ENCODE measurements around the gene BNIP2. TPM values are rescaled to one million over a fixed set of nuclear protein-coding genes. Genes with fewer than 3 reads are reported as not detected.

Gene BNIP2
- total RNA-seq, 1 donor from 2014 or later: 70.2 TPM

- H3K27me3 Mint-ChIP-seq (ENCODE audit: unreplicated experiment): no peaks in the 10 kb centered on the region
- DNase-seq: no peak
- no peak for TF ChIP-seq CTCF (IDR thresholded peaks at IDR 0.05; ENCODE audit: partially characterized antibody, unreplicated experiment)
- no peaks in the 10 kb centered on the region for H3K36me3 Mint-ChIP-seq (ENCODE audit: unreplicated experiment)
- H3K9me3 Mint-ChIP-seq (ENCODE audit: unreplicated experiment): peaks cover 2% of the 10 kb centered on the region
- H3K4me1 Mint-ChIP-seq (ENCODE audit: low read depth, unreplicated experiment): no peaks in the 10 kb centered on the region
- no peak overlapping the region for H3K4me3 Mint-ChIP-seq (ENCODE audit: unreplicated experiment)
- peak overlapping the region; percentile 62 for H3K27ac Mint-ChIP-seq (ENCODE audit: unreplicated experiment)
Measured at GRCh38 chr15:59711451-59712243, 22.5 kb upstream of the BNIP2 start.

GRCh38 chr15:59707619-59708018 is 18.5 kb upstream of the BNIP2 start:
- TF ChIP-seq CTCF (IDR thresholded peaks at IDR 0.05; ENCODE audit: partially characterized antibody, unreplicated experiment): no peak
- Mint-ChIP-seq H3K9me3 (ENCODE audit: unreplicated experiment) (peaks cover 2% of the 10 kb centered on the region), H3K27me3 (ENCODE audit: unreplicated experiment) (no peaks in the 10 kb centered on the region), H3K4me3 (ENCODE audit: unreplicated experiment) (no peak overlapping the region), H3K27ac (ENCODE audit: unreplicated experiment) (no peak overlapping the region), H3K36me3 (ENCODE audit: unreplicated experiment) (no peaks in the 10 kb centered on the region), H3K4me1 (ENCODE audit: low read depth, unreplicated experiment) (no peaks in the 10 kb centered on the region)
- no peak for DNase-seq

- Mint-ChIP-seq H3K36me3 (ENCODE audit: unreplicated experiment) (no peaks in the 10 kb centered on the region), H3K27ac (ENCODE audit: unreplicated experiment) (no peak overlapping the region), H3K4me1 (ENCODE audit: low read depth, unreplicated experiment) (no peaks in the 10 kb centered on the region), H3K4me3 (ENCODE audit: unreplicated experiment) (no peak overlapping the region), H3K9me3 (ENCODE audit: unreplicated experiment) (no peaks in the 10 kb centered on the region), H3K27me3 (ENCODE audit: unreplicated experiment) (no peaks in the 10 kb centered on the region)
- TF ChIP-seq CTCF (IDR thresholded peaks at IDR 0.05; ENCODE audit: partially characterized antibody, unreplicated experiment): no peak
- DNase-seq: no peak
Measured at GRCh38 chr15:59703979-59704796, 15.1 kb upstream of the BNIP2 start.

- Mint-ChIP-seq H3K27ac (ENCODE audit: unreplicated experiment) (no peak overlapping the region), H3K27me3 (ENCODE audit: unreplicated experiment) (no peaks in the 10 kb centered on the region), H3K4me1 (ENCODE audit: low read depth, unreplicated experiment) (no peaks in the 10 kb centered on the region), H3K4me3 (ENCODE audit: unreplicated experiment) (no peak overlapping the region), H3K36me3 (ENCODE audit: unreplicated experiment) (no peaks in the 10 kb centered on the region), H3K9me3 (ENCODE audit: unreplicated experiment) (no peaks in the 10 kb centered on the region)
- TF ChIP-seq CTCF (IDR thresholded peaks at IDR 0.05; ENCODE audit: partially characterized antibody, unreplicated experiment): no peak
- no peak for DNase-seq
Measured at GRCh38 chr15:59702351-59702750, 13.2 kb upstream of the BNIP2 start.

- TF ChIP-seq CTCF (IDR thresholded peaks at IDR 0.05; ENCODE audit: partially characterized antibody, unreplicated experiment): no peak
- Mint-ChIP-seq H3K36me3 (ENCODE audit: unreplicated experiment) (no peaks in the 10 kb centered on the region), H3K9me3 (ENCODE audit: unreplicated experiment) (no peaks in the 10 kb centered on the region), H3K27ac (ENCODE audit: unreplicated experiment) (no peak overlapping the region), H3K4me3 (ENCODE audit: unreplicated experiment) (no peak overlapping the region), H3K27me3 (ENCODE audit: unreplicated experiment) (no peaks in the 10 kb centered on the region), H3K4me1 (ENCODE audit: low read depth, unreplicated experiment) (no peaks in the 10 kb centered on the region)
- no peak for DNase-seq
Measured at GRCh38 chr15:59701880-59702279, 12.8 kb upstream of the BNIP2 start.
